ENCODE results near the gene RRM2. TPM values are rescaled to one million over a fixed set of nuclear protein-coding genes. Genes with fewer than 3 reads are reported as not detected.

RRM2 gene
- total and polyA plus RNA-seq, 2 of the 4 experiments (the other 2 are of a cell fraction), result 53.6 to 68.5 TPM

GRCh38 chr2:10173258-10174005, 50.9 kb downstream of the RRM2 start:
- no TSS peak for BruUV-seq (replicated peaks)
- Histone ChIP-seq H2AFZ (replicated peaks; ENCODE audit: low read length, poor library complexity) (no peak overlapping the region), H3K4me1 (ENCODE audit: control insufficient read depth, insufficient read depth, low read length) (peaks cover 10% of the 10 kb centered on the region), H2BK5ac (ENCODE audit: low read depth, low read length, poor library complexity, severe bottlenecking) (no peak overlapping the region), H3K79me1 (ENCODE audit: low read depth in 1 of 2, low read length in 2 of 2) (no peaks in the 10 kb centered on the region), H2BK15ac (ENCODE audit: low read depth, low read length) (no peak overlapping the region), H4K8ac (ENCODE audit: low read depth in 2 of 2, low read length in 2 of 2) (no peak overlapping the region), H3K9me1 (ENCODE audit: insufficient read depth, low read length) (no peaks in the 10 kb centered on the region), H3K23ac (ENCODE audit: low read depth, low read length) (no peak overlapping the region), H3K14ac (replicated peaks; ENCODE audit: low read depth, low read length) (no peak overlapping the region), H3K4me3 (ENCODE audit: insufficient read depth, low read depth, low read length) (no peak overlapping the region), H3K4ac (ENCODE audit: low read depth, low read length) (no peak overlapping the region), H2AK5ac (ENCODE audit: low read depth, low read length) (no peak overlapping the region), H4K91ac (ENCODE audit: insufficient read depth, low read depth, low read length) (no peak overlapping the region), H3K9ac (ENCODE audit: low read depth, low read length) (no peak overlapping the region), H4K5ac (ENCODE audit: low read depth, low read length) (no peak overlapping the region), H3K18ac (ENCODE audit: low read depth, low read length) (no peak overlapping the region), H2BK120ac (ENCODE audit: low read depth, low read length) (no peak overlapping the region), H3K36me3 (ENCODE audit: control insufficient read depth, insufficient read depth, low read length) (no peaks in the 10 kb centered on the region), H2AK9ac (replicated peaks; ENCODE audit: low read depth, low read length, poor library complexity) (peak overlapping the region; percentile 28), H3K27ac (ENCODE audit: insufficient read depth, low read length) (no peak overlapping the region), H2BK20ac (ENCODE audit: low read depth, low read length) (no peak overlapping the region), H4K20me1 (ENCODE audit: insufficient read depth, low read length) (no peaks in the 10 kb centered on the region), H3K4me2 (ENCODE audit: low read depth, low read length) (no peak overlapping the region), H3K56ac (ENCODE audit: extremely low read depth, insufficient read depth, low read length) (no peak overlapping the region), H3K9me3 (ENCODE audit: control insufficient read depth, insufficient read depth, low read length) (no peaks in the 10 kb centered on the region), H3K27me3 (ENCODE audit: control insufficient read depth, insufficient read depth, low read length) (no peaks in the 10 kb centered on the region)
- POLR2A ChIA-PET (ENCODE audit: unreplicated experiment), result no interaction called here
- DNase-seq (no peak), ATAC-seq (ENCODE audit: low read depth) (no peak)
- in situ Hi-C loops (cut with MboI; ENCODE audit: low sequenced_read_pairs) (no loop called here), dilution Hi-C loops (cut with HindIII; ENCODE audit: low sequenced_read_pairs, unreplicated experiment) (no loop called here), intact Hi-C loops (cut with micrococcal nuclease) (no loop called here)
- WGBS, 2 experiments (ENCODE audit: extremely low coverage in 2 of 2, insufficient read length in 1 of 2), result 100% methylated on average over 3 of the region's 22 CpGs; no CpG with 5 or more reads in 1 of the 2 experiments
- TF ChIP-seq MAZ (IDR thresholded peaks at IDR 0.05; ENCODE audit: borderline replicate concordance, low read depth, low read length) (no peak), MAFK (IDR thresholded peaks at IDR 0.05; ENCODE audit: low read depth, low read length) (no peak), SMC3 (IDR thresholded peaks at IDR 0.05; ENCODE audit: low read depth, low read length) (no peak), POLR2A (IDR thresholded peaks at IDR 0.05; ENCODE audit: low read depth, low read length) (no peak), USF2 (IDR thresholded peaks at IDR 0.05; ENCODE audit: low read depth, low read length) (no peak), FOS (IDR thresholded peaks at IDR 0.05; ENCODE audit: low read depth, low read length) (no peak), CEBPB (IDR thresholded peaks at IDR 0.05; ENCODE audit: low read depth, low read length) (no peak), ELK1 (IDR thresholded peaks at IDR 0.05; ENCODE audit: borderline replicate concordance, low read depth, low read length) (no peak), CTCF (conservative IDR thresholded peaks at IDR 0.05; ENCODE audit: low read depth, low read length) (no peak), RCOR1 (IDR thresholded peaks at IDR 0.05; ENCODE audit: insufficient replicate concordance, low read length) (no peak), RFX5 (IDR thresholded peaks at IDR 0.05; ENCODE audit: low read depth, low read length) (no peak), CHD1 (IDR thresholded peaks at IDR 0.05; ENCODE audit: low read depth, low read length) (no peak), MXI1 (IDR thresholded peaks at IDR 0.05; ENCODE audit: borderline replicate concordance, low read depth, low read length) (no peak), RAD21 (IDR thresholded peaks at IDR 0.05; ENCODE audit: low read length) (no peak), BHLHE40 (IDR thresholded peaks at IDR 0.05; ENCODE audit: low read depth, low read length) (no peak), NFE2L2 (IDR thresholded peaks at IDR 0.05; ENCODE audit: low read depth, low read length) (no peak)
- CTCF ChIA-PET, result no interaction called here
